ENCODE measurements around the gene FUT1. TPM values are rescaled to one million over a fixed set of nuclear protein-coding genes. Genes with fewer than 3 reads are reported as not detected.

FUT1 gene
- total and polyA plus RNA-seq, 2 of the 8 experiments (the other 6 are each of a cell fraction or from before 2014, with no cell fraction given): 7.4 to 12.9 TPM

GRCh38 chr19:48768994-48769713 is 16.7 kb upstream of the FUT1 start (continued):
- TF ChIP-seq BCL11A (IDR thresholded peaks at IDR 0.05; ENCODE audit: low read depth in 2 of 2, low read length in 2 of 2): no peak
- no peak for TF ChIP-seq EP300 (IDR thresholded peaks at IDR 0.05; ENCODE audit: borderline replicate concordance in 1 of 2, low read depth in 2 of 2, low read length in 2 of 2)
- no peak for TF ChIP-seq NRF1 (IDR thresholded peaks at IDR 0.05; ENCODE audit: low read depth, low read length)
- no peak for TF ChIP-seq KDM4A (IDR thresholded peaks at IDR 0.05; ENCODE audit: low read depth, low read length, severe bottlenecking)
- TF ChIP-seq CHD7 (IDR thresholded peaks at IDR 0.05; ENCODE audit: insufficient replicate concordance, low read length): no peak

Data from H1 (cell line).